HuH-7 (cell line): Measurements from ENCODE around the gene FDXACB1.
A peak's percentile ranks its signal among the peaks of the same experiment; 100 is the strongest.

Experiments
- DNase-seq: peaks from one replicate; pipeline ENCODE4 v3.0.0; 2011; ENCODE audit warnings: low spot score

FDXACB1 gene, protein sequence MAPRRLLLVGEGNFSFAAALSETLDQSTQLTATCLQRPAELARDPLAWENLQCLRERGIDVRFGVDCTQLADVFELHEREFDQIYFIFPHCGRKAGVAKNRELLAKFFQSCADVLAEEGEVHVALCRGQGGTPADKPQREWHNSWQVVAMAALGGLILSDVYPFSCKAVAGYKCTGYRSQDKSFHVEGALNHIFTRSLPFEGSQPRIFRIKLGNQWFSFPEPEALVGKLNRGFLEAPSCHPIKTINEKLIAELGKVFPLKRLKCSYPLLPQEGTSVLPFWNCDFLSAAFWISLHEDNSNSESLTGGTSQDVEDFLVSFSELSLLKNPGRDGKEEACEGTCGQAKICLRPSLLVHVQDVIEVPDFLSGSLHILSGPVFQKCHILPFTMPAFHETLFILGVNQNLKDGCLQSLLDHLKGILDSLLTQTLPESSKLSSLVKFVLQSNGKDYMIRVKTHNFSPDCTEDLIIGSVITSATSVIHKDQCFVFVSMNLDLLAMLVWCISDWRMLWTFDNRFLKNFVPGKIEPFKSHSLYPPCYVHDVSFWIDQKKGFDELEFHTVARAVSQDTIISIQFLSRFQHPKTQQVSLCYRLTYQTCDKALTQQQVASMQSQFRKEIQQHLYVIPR

GRCh38 chr11:111878849-111879636, at the start of gene FDXACB1, which contains the start of gene CFAP68:
Gene FDXACB1, minus strand, starts transcription at chr11:111879165. Its CDS starts 33 bp downstream, at chr11:111879132.
Gene CFAP68, plus strand, starts transcription at chr11:111879541. Its CDS starts 20 bp downstream, at chr11:111879561.
- peak; percentile 81 for DNase-seq

DNA sequence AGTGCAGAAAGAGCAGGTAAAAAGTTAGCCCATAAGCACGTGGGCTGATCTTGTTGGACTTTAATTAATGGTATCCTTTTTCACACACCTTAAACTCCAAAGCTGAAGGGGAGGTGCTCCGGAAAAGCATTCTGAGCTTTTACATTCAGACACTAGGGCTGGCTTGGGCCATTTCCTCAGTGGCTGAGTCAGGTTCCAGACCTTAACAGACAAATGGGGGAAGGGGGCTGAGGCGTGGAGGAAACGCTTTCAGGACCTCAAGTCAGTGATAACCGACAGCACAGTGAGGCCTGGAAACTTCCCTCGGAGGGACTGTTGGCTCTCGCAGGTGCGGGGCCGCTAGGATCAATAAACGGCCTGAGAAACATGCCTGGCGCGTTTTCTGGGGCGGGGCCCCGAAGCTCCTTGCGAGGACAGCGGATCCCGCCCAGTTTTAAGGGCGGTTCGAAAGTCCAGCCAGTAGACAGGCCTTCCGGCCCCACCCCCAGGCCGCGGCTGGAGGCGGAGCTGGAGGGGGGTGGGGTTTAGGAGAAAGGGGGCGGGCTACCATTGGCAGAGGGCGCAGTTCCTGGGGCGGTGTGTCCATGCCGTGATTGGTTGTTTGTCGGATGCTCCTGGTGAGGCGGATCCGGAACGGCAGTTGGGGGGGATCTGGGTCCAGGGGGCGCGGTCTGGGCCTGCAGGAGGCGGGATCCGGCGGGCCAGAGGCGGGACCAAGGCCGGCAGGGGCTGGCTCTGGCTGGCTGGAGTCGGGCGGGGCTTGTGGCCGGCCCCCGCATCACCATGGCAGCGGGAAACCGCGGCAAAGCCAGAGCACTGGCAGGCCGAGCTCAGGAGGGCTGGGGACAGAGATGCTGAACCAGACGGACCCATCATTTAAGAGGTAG, 47.8 kb upstream of the FDXACB1 start:
- peak; percentile 87 for DNase-seq

DNA sequence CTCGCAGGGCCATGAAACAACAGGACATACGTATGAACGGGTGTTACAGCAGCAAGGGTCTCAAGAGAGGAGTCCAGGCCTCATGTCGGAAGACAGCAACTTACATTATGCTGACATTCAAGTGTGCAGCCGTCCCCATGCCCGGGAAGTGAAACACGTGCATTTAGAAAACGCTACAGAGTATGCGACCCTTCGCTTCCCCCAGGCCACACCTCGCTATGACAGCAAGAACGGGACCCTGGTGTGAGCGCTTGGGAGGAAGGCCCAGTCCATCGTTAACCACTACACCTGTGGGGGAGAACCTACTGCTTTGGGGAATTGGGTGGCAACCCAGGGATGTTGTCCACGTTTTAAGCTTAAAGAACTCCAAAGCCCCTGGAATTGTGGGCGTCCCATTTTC, 47.0 kb upstream of the FDXACB1 start:
- no peak for DNase-seq

DNA sequence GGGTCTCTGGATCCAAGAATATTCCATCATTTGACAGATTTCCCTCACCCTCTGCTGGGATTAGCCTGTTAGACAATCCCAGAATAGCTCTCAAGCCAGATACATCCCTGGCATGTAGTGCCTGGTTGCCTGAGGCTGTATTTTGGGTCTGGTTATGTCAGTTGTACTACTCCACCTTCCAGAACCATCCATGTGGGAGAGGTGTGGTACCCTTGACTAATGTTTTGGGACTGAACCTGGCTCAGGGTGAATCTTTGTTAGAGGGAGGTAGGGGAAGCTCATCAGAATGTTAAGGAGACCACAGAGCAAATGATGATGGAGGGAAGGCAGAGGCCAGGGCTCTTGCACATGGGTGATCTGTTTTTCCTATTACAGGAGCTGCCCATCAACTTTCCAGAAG, 45.0 kb upstream of the FDXACB1 start:
- no peak for DNase-seq

DNA sequence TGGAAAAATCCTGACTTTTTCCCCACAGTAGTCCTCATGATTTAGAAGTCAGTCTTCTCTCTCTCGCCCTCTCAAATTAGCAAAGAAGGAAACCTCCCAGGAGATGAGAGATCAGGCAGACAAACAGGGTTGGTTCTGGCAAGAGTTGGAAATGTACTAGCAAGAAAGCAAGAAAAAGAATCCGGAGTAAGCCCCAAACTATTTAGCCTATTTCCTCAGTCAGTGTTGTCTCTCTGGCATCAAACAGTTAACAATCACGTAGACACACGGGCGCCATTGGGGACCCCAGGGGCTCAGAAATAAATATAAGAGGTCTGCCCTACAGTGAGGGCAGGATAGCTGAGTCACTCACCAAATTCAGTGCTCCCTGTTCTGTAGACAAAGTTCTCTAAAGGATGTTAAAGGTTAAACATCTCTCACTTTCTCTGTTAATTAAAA, 44.4 kb upstream of the FDXACB1 start:
- no peak for DNase-seq

DNA sequence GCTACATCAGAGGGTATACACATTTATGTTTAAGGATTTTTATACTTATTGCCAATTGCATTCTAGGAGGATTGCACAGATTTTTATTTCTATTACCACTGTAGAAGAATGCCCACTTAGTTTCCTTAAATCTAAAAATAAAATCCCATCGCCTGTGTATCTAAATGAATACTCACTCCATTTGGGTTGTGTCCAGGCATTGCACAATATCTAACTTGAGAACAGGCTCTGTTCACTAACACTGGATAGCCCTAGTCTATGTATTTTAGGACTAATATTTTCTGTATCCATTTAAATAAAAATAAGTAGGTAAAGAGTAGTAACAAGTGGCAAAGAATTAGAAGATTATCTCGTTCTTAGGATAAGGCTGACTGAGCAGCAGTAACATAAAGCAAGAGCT, 43.8 kb upstream of the FDXACB1 start:
- DNase-seq, result no peak

DNA sequence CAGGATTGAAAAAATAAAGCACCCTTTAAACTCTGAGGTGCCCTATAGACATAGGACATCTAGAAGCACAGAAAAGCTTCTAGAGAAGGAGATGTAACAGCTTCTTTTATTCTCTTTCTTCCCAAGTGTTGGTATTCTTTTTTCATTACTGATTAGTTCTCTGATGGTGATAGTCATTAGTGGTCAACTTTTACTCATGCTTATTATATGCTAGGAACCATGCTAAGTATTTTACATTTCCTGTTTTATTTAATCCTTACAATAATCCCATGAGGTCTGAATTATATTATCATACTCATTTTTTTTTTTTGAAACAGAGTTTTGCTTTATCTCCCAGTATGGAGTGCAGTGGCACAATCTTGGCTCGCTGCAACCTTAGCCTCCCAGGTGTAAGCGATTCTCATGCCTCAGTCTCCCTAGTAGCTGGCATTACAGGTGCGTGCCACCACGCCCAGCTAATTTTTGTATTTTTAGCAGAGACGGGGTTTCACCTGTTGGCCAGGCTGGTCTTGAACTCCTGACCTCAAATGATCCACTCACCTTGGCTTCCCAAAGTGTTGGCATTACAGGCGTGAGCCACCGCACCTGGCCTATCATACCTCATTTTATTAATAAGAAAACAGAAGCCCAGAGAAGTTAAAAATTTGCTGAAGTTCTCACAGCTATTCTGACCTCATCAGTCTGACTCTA, 42.7 kb upstream of the FDXACB1 start:
- no peak for DNase-seq

DNA sequence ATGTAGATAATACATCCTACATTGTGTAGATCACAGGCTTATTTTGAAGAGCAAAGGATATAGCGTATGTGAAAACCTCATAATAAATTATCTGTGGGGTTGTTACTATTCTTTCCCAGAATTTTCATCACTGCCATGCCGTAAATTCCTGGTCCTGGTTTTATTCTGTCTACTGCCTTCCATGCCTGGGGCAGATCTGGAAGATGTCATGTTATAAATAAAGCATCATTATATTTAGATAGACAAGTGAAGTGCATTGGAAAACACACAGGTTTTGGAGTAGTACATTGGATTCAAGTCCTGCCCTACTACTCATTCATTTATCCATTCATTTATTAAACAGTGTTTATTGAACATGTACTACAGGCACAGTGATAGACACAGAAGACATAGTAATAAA, 41.9 kb upstream of the FDXACB1 start:
- DNase-seq, result no peak

DNA sequence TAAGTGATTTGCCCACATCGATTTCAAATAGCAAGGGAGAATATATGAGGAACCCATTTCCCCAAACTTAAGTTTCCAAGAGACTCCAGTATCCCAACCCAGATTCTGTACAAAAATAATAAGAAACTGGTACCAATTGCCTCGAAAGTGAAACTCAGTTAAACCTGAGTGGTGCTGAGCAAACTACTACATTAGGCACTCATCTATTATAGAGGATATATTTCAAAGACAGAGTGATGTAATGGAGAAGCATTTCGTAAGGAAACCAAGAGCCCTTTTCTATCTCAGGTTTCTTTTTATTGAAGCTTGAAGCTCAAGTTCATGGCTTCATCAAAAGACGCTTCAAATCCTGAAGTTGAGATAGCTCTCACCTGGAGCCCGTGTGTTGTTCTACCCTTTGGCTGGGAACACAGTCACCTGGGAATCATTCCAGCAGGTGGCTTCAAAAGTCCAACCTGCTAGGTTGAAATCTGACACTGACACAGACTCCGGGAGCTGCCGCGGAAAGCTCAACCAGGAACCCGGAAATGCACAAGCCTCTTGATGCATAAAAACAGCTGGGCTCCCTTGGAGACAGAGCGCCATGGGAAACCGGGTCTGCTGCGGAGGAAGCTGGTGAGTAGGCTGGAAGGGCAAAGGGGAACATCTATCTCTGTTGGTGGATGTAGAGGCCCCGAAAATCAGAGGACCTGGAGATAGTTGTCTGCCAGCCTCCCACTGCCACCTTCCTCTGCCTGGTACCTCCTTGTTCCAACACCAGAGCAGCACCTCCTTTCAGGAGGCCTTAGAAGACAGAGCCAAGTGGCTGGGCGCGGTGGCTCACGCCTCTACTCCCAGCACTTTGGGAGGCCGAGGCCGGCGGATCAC, 39.7 kb upstream of the FDXACB1 start, which contains the start of gene C11orf52:
Gene C11orf52 (plus strand): TSS at position 524 of the 867 bp plus-strand sequence. CDS start 60 bp downstream, at position 584.
- DNase-seq, result peak; percentile 77

- DNase-seq, result no peak
Measured at GRCh38 chr11:111917788-111918187, 38.8 kb upstream of the FDXACB1 start.

- DNase-seq, result no peak
Measured at GRCh38 chr11:111917312-111917711, 38.3 kb upstream of the FDXACB1 start.

GRCh38 chr11:111916768-111917167, 37.8 kb upstream of the FDXACB1 start:
- DNase-seq, result no peak

GRCh38 chr11:111913997-111914396, 35.0 kb upstream of the FDXACB1 start:
- DNase-seq, result no peak

GRCh38 chr11:111913031-111913861, 34.3 kb upstream of the FDXACB1 start:
- no peak for DNase-seq

DNA sequence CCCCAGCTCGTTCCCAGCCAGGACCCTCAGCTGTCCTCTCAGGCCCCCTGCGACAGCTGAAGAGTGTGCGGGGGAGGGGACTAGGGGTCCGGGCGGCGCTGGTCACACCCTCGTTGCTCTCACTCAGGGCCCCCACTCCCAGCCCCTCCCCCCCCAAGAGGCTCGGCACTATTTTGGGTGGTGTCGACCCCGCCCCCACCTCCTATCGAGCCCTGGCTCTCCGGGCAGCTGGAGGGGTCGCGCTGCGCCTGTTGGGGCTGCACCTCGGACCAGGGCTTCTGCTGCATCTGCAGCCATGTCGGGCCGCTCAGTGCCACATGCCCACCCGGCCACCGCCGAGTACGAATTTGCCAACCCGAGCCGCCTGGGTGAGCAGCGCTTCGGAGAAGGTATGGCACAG, 33.6 kb upstream of the FDXACB1 start, which contains the start of gene HSPB2:
Gene HSPB2 (plus strand): TSS at position 200 of the 400 bp plus-strand sequence. CDS start 96 bp downstream, at position 296.
- DNase-seq, result no peak

- no peak for DNase-seq
Measured at GRCh38 chr11:111911563-111912401, 32.8 kb upstream of the FDXACB1 start, which contains the start of gene CRYAB. Gene CRYAB, minus strand, starts transcription at chr11:111911770. Its CDS starts 46 bp downstream, at chr11:111911724.

GRCh38 chr11:111910676-111911562, 32.0 kb upstream of the FDXACB1 start:
- DNase-seq, result no peak
